Nephron (organoid): ENCODE data around the gene WDR5.
A peak's percentile ranks its signal among the peaks of the same experiment; 100 is the strongest.

ENCODE experiments used
- H3K27ac Mint-ChIP-seq, 3 experiments: 2 replicates each; pipeline ENCODE4 v1.8.0; 2020; ENCODE audit warnings: mixed read lengths in 3 of 3, mild to moderate bottlenecking in 2 of 3, moderate library complexity in 1 of 3
- H3K27me3 Mint-ChIP-seq: 2 replicates; pipeline ENCODE4 v1.8.0; 2021; ENCODE audit warnings: low read depth, mild to moderate bottlenecking, moderate library complexity, mixed read lengths
- H3K36me3 Mint-ChIP-seq: 2 replicates; pipeline ENCODE4 v1.8.0; 2020; ENCODE audit warnings: low read depth, mixed read lengths
- H3K4me1 Mint-ChIP-seq: 2 replicates; pipeline ENCODE4 v1.8.0; 2020; ENCODE audit warnings: mixed read lengths
- H3K4me3 Mint-ChIP-seq, 3 experiments: 2 replicates each; pipeline ENCODE4 v1.8.0; 2020; ENCODE audit warnings: mild to moderate bottlenecking in 3 of 3, mixed read lengths in 3 of 3, moderate library complexity in 2 of 3
- H3K9me3 Mint-ChIP-seq: 2 replicates; pipeline ENCODE4 v1.8.0; 2020; ENCODE audit warnings: mixed read lengths
- CTCF ChIP-seq, 3 experiments: fragments of 200-600 bp; sonication (generic); IDR thresholded peaks; one replicate each; pipeline ENCODE4 v1.5.0; 2021; ENCODE audit warnings: antibody characterized with exemption in 3 of 3; ENCODE audit not compliant: unreplicated experiment in 3 of 3

The WDR5 gene

DNA sequence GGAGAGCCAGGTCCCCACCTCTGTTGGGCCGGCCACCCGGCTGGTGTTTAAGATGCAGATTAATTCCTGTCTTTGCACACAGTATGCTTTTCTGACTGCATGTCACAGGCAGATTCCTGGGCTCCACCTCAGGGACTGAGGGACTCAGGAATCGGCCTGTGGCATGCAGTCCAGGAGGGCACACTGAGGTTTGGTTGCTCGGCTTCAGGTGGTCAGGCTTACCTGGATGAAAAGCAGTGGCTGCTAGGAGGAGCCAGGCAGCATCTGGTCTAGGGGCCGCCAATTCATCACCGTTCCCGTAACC, 1.1 kb downstream of the WDR5 start:
- TF ChIP-seq CTCF (IDR thresholded peaks at IDR 0.05; ENCODE audit: unreplicated experiment in 3 of 3): no peak
- peak overlapping the region; percentile 72 to 86 (median 72) for H3K27ac Mint-ChIP-seq
- peaks cover 33% of the 10 kb centered on the region for H3K36me3 Mint-ChIP-seq
- peaks cover 60% of the 10 kb centered on the region for H3K4me1 Mint-ChIP-seq
- H3K9me3 Mint-ChIP-seq: no peaks in the 10 kb centered on the region
- H3K27me3 Mint-ChIP-seq: no peaks in the 10 kb centered on the region
- H3K4me3 Mint-ChIP-seq: peak overlapping the region; percentile 92 to 95 (median 95)

DNA sequence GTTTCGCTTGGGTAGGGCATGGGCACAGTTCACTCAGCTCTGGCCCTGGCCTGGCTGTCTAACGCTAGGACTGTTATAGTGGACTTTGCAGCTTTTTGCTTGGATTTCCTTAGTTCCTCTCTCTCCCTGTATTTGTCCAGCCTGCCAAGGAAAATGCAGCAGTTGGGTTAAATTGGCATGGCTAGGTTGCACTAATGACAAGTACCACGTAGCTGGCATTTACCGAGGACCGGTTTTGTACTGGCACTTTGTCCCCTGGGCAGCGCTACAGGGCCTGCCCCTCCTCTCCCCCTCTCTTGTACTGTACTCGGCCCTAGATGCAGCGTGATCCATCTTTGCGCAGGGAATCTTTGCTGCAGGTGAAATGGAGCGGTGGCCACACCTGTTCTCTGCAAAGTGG, 2.4 kb downstream of the WDR5 start:
- Mint-ChIP-seq H3K27me3 (no peaks in the 10 kb centered on the region), H3K27ac (peak overlapping the region; percentile 11 to 71 (median 49)), H3K36me3 (peaks cover 43% of the 10 kb centered on the region), H3K9me3 (no peaks in the 10 kb centered on the region), H3K4me1 (peaks cover 56% of the 10 kb centered on the region), H3K4me3 (peak overlapping the region; percentile 77 to 95 (median 82))
- TF ChIP-seq CTCF (IDR thresholded peaks at IDR 0.05; ENCODE audit: unreplicated experiment in 3 of 3): no peak

- no peaks in the 10 kb centered on the region for H3K27me3 Mint-ChIP-seq
- H3K9me3 Mint-ChIP-seq: no peaks in the 10 kb centered on the region
- H3K4me1 Mint-ChIP-seq: peaks cover 50% of the 10 kb centered on the region
- H3K4me3 Mint-ChIP-seq: peak overlapping the region; percentile 77 to 95 (median 82)
- H3K36me3 Mint-ChIP-seq: peaks cover 43% of the 10 kb centered on the region
- TF ChIP-seq CTCF (IDR thresholded peaks at IDR 0.05; ENCODE audit: unreplicated experiment in 3 of 3): no peak
- peak overlapping the region; percentile 11 to 71 (median 49) for H3K27ac Mint-ChIP-seq
These were observed 3.2 kb downstream of the WDR5 start for GRCh38 chr9:134139081-134139480.

DNA sequence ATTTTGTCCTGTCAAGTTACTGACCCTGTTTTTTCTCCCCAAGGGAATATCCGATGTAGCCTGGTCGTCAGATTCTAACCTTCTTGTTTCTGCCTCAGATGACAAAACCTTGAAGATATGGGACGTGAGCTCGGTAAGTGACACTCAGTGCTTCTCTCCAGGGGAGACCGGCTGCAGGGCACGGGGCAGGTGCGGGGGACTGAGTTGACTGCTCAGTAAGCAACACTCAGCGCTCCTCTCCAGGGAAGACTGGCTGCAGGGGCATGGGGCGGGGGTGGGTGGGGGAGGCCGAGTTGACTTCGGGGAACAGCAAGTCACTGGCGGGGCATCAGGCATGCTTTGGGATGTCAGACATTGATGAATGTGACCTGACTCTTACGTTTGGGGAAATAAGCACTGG, 6.0 kb downstream of the WDR5 start:
- no peak overlapping the region for H3K4me3 Mint-ChIP-seq
- peak overlapping the region in 1 of 3 experiments; percentile 58 for H3K27ac Mint-ChIP-seq
- peaks cover 61% of the 10 kb centered on the region for H3K36me3 Mint-ChIP-seq
- no peak for TF ChIP-seq CTCF (IDR thresholded peaks at IDR 0.05; ENCODE audit: unreplicated experiment in 3 of 3)
- H3K27me3 Mint-ChIP-seq: no peaks in the 10 kb centered on the region
- H3K4me1 Mint-ChIP-seq: peaks cover 46% of the 10 kb centered on the region
- H3K9me3 Mint-ChIP-seq: no peaks in the 10 kb centered on the region

- H3K27me3 Mint-ChIP-seq: no peaks in the 10 kb centered on the region
- peaks cover 25% of the 10 kb centered on the region for H3K4me1 Mint-ChIP-seq
- H3K9me3 Mint-ChIP-seq: no peaks in the 10 kb centered on the region
- peaks cover 75% of the 10 kb centered on the region for H3K36me3 Mint-ChIP-seq
- H3K4me3 Mint-ChIP-seq: no peak overlapping the region
- no peak overlapping the region for H3K27ac Mint-ChIP-seq
- no peak for TF ChIP-seq CTCF (IDR thresholded peaks at IDR 0.05; ENCODE audit: unreplicated experiment in 3 of 3)
These were observed 8.9 kb downstream of the WDR5 start for GRCh38 chr9:134144801-134145200.

DNA sequence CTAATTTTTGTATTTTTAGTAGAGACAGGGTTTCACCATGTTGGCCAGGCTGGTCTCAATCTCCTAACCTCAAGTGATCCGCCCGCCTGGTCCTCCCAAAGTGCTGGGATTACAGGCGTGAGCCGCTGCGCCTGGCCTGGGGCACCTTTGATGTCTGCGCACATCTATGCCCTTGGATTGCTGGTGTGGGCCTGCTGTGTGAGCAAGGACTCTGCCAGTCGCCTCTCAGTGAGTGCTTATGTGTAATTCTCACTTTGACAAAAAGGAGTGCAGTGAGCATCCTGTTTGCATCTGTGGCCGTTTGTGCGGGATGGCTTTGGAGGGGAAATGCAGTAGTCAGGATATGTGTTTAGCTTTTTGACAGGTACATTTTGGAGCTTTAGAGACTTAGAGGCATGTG, 9.4 kb downstream of the WDR5 start:
- Mint-ChIP-seq H3K36me3 (peaks cover 73% of the 10 kb centered on the region), H3K4me1 (peaks cover 21% of the 10 kb centered on the region), H3K9me3 (no peaks in the 10 kb centered on the region), H3K27ac (no peak overlapping the region), H3K27me3 (no peaks in the 10 kb centered on the region), H3K4me3 (no peak overlapping the region)
- no peak for TF ChIP-seq CTCF (IDR thresholded peaks at IDR 0.05; ENCODE audit: unreplicated experiment in 3 of 3)
